Muscle of leg (tissue), 11 donors: ENCODE data around the gene UBL5. TPM values are rescaled to one million over a fixed set of nuclear protein-coding genes. Genes with fewer than 3 reads are reported as not detected.

Source experiments
- DNase-seq: peaks from one replicate; pipeline ENCODE4 v3.0.0; 2013
- H3K27ac ChIP-seq: one replicate; pipeline ENCODE4 v1.5.1; 2013; ENCODE audit warnings: mild to moderate bottlenecking, low read length, control low read depth
- H3K27me3 ChIP-seq: one replicate; pipeline ENCODE4 v1.6.1; 2013; ENCODE audit warnings: low read length; ENCODE audit not compliant: control insufficient read depth, insufficient read depth
- H3K36me3 ChIP-seq: one replicate; pipeline ENCODE4 v1.6.1; 2013; ENCODE audit warnings: low read length; ENCODE audit not compliant: control insufficient read depth, insufficient read depth
- H3K4me1 ChIP-seq: one replicate; pipeline ENCODE4 v1.6.1; 2013; ENCODE audit warnings: low read length; ENCODE audit not compliant: control insufficient read depth, insufficient read depth
- H3K4me3 ChIP-seq: one replicate; pipeline ENCODE4 v1.5.1; 2013; ENCODE audit warnings: low read length, control low read depth
- H3K9me3 ChIP-seq: replicated peaks from 2 replicates; pipeline ENCODE4 v1.6.1; 2013; ENCODE audit warnings: low read depth, low read length; ENCODE audit not compliant: control insufficient read depth
- WGBS: methylation state at CpG from one replicate; pipeline ENCODE4 v1.1.5; 2013; ENCODE audit warnings: missing lambda C conversion rate; ENCODE audit not compliant: insufficient coverage; 5-methylcytosine and 5-hydroxymethylcytosine counted together
- polyA plus RNA-seq, 8 donors: library from polyadenylated mRNA; unstranded; fragments of 120-200 nt; gene quantifications; one replicate each; pipeline versions ENCODE4 v1.2.1 to v1.2.3, GENCODE V29; 2013; ENCODE audit warnings: inconsistent platforms in 1 of 8, low replicate concordance in 1 of 8; ENCODE audit not compliant: insufficient read length in 8 of 8, insufficient read depth in 1 of 8
- total RNA-seq: library from RNA; stranded (reverse); fragments of 120-200 nt; gene quantifications from one replicate; pipeline ENCODE4 v1.2.4, GENCODE V29; 2013

The UBL5 gene
- total and polyA plus RNA-seq, 9 donors = 182 to 333 (median 198) TPM

DNA sequence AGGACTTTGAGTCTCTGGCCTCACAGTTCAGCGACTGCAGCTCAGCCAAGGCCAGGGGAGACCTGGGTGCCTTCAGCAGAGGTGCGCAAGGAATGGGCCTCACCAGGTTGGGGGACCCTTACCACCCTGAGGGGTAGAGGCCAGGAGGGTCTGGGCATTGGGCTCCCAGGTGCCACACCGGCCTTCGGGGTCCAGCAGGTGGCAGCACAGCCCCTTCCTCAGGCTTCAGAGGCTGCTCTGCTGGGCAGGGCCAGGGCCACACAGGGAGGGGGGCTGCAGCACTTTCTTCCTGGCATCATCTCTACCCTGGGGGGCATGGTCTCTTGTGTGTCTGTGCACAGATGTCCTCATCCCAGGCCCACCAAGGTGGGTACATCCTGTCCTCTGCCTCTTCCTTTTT, 20.3 kb downstream of the UBL5 start:
- peaks cover 13% of the 10 kb centered on the region for H3K4me1 ChIP-seq
- H3K27me3 ChIP-seq = no peaks in the 10 kb centered on the region
- H3K9me3 ChIP-seq = peaks cover 2% of the 10 kb centered on the region
- no peak overlapping the region for H3K4me3 ChIP-seq
- H3K36me3 ChIP-seq = peaks cover 69% of the 10 kb centered on the region
- 52% methylated on average over 4 of the region's 4 CpGs for WGBS
- no peak for DNase-seq
- H3K27ac ChIP-seq = no peak overlapping the region

GRCh38 chr19:9848762-9849161, 21.0 kb downstream of the UBL5 start:
- Histone ChIP-seq H3K9me3 (no peaks in the 10 kb centered on the region), H3K27me3 (no peaks in the 10 kb centered on the region), H3K27ac (no peak overlapping the region), H3K4me1 (peaks cover 13% of the 10 kb centered on the region), H3K4me3 (no peak overlapping the region), H3K36me3 (peaks cover 63% of the 10 kb centered on the region)
- WGBS = 67% methylated on average over 13 of the region's 23 CpGs
- no peak for DNase-seq

GRCh38 chr19:9849791-9850190, 22.1 kb downstream of the UBL5 start:
- no peak overlapping the region for H3K4me3 ChIP-seq
- no peaks in the 10 kb centered on the region for H3K9me3 ChIP-seq
- H3K36me3 ChIP-seq = peaks cover 55% of the 10 kb centered on the region
- H3K27me3 ChIP-seq = no peaks in the 10 kb centered on the region
- 72% methylated on average over 5 of the region's 7 CpGs for WGBS
- DNase-seq = no peak
- H3K27ac ChIP-seq = no peak overlapping the region
- H3K4me1 ChIP-seq = peaks cover 13% of the 10 kb centered on the region

DNA sequence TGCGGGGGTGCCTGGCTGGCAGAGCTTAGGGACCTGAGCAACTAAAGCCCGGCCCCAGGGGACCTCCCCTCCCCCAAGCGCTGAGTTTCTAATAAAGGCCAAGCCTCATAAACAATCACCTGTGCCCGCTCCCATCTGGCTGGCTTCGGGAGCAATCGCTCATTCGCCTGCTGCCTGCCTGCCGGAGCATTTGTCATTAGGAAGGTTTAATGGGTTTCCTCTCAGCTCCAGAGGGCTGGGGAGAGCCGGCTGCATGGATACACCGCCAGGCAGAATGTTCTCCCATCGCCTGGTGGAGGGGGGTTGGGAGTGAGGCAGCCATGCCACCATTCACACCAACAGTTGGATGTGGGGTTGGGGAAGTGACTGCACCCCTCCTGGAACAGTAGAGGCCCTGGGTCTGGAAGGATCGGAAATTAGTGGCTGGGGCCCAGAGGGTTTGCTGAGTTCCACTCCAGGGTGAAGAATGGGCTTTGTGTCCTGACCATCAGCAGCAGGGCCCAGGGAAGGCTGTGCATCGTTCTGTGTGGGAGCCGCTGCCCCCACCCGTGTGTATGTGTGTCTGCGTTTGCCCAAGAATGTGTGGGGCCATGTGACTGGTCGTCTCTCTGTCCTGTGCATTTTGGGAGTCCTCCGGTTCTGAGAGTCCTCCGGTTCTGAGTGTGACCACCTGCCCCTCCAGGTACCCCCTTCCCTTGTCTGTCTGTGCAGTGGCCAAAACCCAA, 22.7 kb downstream of the UBL5 start:
- no peak overlapping the region for H3K4me3 ChIP-seq
- DNase-seq = no peak
- peaks cover 13% of the 10 kb centered on the region for H3K4me1 ChIP-seq
- 54% methylated on average over 8 of the region's 19 CpGs for WGBS
- H3K36me3 ChIP-seq = peaks cover 51% of the 10 kb centered on the region
- no peaks in the 10 kb centered on the region for H3K27me3 ChIP-seq
- no peak overlapping the region for H3K27ac ChIP-seq
- H3K9me3 ChIP-seq = no peaks in the 10 kb centered on the region

DNA sequence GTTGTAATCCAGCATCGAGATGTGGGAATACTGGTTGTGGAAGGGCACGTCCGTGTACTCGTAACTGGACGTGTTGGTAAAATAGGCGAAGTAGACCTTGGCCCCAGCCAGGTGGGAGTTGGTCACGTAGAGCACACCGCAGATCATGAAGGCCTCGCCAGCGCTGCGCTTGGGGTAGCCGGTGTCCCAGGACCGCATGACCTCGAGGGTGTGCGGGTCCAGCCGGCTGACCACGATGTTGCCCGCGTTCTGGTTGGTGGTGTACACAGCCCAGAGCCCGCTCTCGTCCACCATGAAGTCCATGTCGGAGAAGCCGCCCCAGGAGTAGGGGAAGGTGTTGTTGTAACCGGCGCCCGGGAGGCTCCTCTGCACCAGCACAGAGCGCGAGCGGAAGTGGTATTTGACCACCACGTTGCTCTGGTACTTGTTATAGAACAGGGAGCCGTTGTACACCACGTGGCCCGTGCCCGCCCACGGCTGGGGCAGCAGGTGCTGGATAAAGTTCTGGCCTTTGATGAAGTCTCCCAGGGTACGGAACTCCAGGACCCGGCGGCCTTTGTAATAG, 26.6 kb downstream of the UBL5 start:
- DNase-seq = no peak
- peaks cover 13% of the 10 kb centered on the region for H3K4me1 ChIP-seq
- H3K27ac ChIP-seq = no peak overlapping the region
- H3K9me3 ChIP-seq = no peaks in the 10 kb centered on the region
- no peaks in the 10 kb centered on the region for H3K27me3 ChIP-seq
- H3K4me3 ChIP-seq = no peak overlapping the region
- WGBS = 95% methylated on average over 38 of the region's 38 CpGs
- peaks cover 33% of the 10 kb centered on the region for H3K36me3 ChIP-seq

GRCh38 chr19:9856609-9857008, 28.9 kb downstream of the UBL5 start:
- no peak for DNase-seq
- Histone ChIP-seq H3K4me3 (no peak overlapping the region), H3K27me3 (no peaks in the 10 kb centered on the region), H3K27ac (no peak overlapping the region), H3K4me1 (no peaks in the 10 kb centered on the region), H3K36me3 (peaks cover 22% of the 10 kb centered on the region), H3K9me3 (no peaks in the 10 kb centered on the region)
- WGBS = 94% methylated on average over 6 of the region's 9 CpGs

- no peak overlapping the region for H3K4me3 ChIP-seq
- no peaks in the 10 kb centered on the region for H3K4me1 ChIP-seq
- 93% methylated on average over 13 of the region's 13 CpGs for WGBS
- no peak overlapping the region for H3K27ac ChIP-seq
- no peaks in the 10 kb centered on the region for H3K27me3 ChIP-seq
- no peaks in the 10 kb centered on the region for H3K9me3 ChIP-seq
- H3K36me3 ChIP-seq = peaks cover 17% of the 10 kb centered on the region
- no peak for DNase-seq
Measured at GRCh38 chr19:9857076-9857721, 29.5 kb downstream of the UBL5 start.

DNA sequence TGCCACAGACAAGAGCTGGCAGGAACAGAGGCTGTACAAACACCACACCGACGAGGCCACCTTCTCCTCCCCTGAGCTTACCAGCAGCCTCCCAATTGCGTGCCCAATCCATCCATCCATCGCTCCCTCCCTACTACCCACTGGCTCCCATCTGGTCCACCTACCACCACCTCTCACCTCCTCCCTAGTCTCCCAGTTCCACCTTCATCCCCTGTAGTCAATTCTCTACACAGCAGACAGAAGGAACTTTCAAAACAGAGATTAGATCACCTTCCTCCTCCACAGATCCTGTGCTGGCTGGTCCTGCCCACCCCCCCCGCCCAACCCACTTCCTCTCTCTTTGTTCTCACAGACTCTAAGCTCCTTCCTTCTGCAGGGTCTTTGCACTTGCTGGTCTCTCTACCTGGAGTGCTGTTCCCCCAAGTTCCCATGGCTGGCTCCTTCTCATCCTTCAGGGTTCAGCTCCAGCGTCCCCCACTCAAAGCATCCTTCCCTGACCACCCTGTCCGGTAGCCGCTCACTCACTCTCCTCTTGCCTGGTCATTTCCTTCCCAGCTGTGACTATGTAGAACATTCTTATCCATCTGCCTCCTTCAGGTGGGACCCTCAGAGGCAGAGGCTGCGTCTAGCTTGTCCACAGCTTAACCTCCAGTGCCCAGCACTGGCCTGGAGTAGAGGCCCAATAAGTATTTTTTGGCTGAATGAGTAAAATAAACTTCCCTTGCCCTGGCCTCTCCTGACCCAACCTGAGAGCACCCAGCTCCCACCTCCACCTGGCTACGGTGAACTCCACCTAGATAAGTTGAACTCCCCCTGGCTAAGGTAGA, 30.4 kb downstream of the UBL5 start:
- Histone ChIP-seq H3K36me3 (peaks cover 13% of the 10 kb centered on the region), H3K4me1 (no peaks in the 10 kb centered on the region), H3K27me3 (no peaks in the 10 kb centered on the region), H3K9me3 (no peaks in the 10 kb centered on the region), H3K27ac (no peak overlapping the region), H3K4me3 (no peak overlapping the region)
- DNase-seq = no peak
- 92% methylated on average over 9 of the region's 10 CpGs for WGBS

GRCh38 chr19:9858766-9859165, 31.0 kb downstream of the UBL5 start:
- no peaks in the 10 kb centered on the region for H3K9me3 ChIP-seq
- no peaks in the 10 kb centered on the region for H3K4me1 ChIP-seq
- no peak overlapping the region for H3K27ac ChIP-seq
- H3K27me3 ChIP-seq = no peaks in the 10 kb centered on the region
- DNase-seq = no peak
- no peak overlapping the region for H3K4me3 ChIP-seq
- peaks cover 13% of the 10 kb centered on the region for H3K36me3 ChIP-seq

GRCh38 chr19:9860407-9860806, 32.7 kb downstream of the UBL5 start:
- H3K4me3 ChIP-seq = no peak overlapping the region
- no peaks in the 10 kb centered on the region for H3K4me1 ChIP-seq
- H3K27ac ChIP-seq = no peak overlapping the region
- no peaks in the 10 kb centered on the region for H3K9me3 ChIP-seq
- peaks cover 11% of the 10 kb centered on the region for H3K36me3 ChIP-seq
- 86% methylated on average over 8 of the region's 8 CpGs for WGBS
- no peaks in the 10 kb centered on the region for H3K27me3 ChIP-seq
- DNase-seq = no peak
